ENCODE data around the gene SMIM10L2A.
"Not testable (repeated sequence)": the region's sequence is repeated elsewhere in the genome, so short reads cannot be mapped to it uniquely, and the experiment has no call there.

Gene SMIM10L2A

DNA sequence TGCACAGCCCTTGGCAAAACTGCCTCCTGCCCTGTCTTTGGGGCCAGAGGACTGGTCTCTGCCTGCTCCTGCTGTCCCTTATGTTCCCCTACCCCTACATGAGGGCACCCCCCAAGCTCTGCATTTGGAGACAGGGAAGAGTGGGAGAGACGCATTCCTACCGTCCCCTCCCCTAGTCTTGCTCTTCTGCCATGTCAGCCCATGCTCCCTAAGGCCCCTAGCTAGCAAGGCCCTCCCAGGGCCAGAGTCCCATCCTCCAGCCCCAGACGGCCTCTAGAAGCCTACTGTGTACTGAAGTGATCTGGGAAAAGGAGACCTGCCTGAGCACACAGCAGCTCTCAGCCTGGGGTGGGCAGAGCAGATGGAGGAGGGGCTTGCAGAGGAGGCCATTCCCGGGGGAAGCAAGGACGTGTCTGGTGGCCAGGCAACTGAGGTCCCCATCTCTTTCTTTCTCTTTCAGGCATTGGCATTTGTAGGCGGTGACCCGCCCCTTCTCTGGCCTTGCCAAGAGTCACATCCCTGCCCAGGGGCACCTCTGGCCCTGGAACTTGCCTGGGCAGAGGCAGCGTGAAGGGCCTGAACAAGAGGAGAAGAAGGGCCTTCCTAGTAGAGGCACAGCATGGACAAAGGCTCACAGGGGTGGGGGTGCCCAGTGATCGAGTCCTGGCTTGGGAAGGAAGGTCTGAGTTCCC is 1.6 kb downstream of the SMIM10L2A start:
- DNase-seq, result not testable (repeated sequence)

DNA sequence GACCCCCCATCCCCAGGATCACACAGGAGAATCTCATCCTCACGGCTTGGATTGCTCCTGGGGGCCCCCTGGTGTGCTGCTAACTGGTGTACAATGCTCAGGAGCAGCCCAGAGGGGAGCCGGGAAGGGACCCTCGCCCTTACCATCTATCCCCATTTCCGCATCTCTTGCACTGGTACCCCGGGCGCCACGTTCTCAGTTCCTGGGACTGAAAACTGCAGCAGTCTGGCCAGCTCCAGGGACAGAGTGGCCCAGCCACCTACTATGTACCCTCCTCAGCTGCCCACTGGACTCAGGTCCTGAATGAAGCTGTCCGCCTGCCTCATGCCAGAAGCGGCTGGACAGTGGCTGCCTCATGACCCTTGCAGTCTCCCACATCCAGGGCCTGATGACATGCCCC is 2.7 kb downstream of the SMIM10L2A start:
- DNase-seq, result no peak

DNA sequence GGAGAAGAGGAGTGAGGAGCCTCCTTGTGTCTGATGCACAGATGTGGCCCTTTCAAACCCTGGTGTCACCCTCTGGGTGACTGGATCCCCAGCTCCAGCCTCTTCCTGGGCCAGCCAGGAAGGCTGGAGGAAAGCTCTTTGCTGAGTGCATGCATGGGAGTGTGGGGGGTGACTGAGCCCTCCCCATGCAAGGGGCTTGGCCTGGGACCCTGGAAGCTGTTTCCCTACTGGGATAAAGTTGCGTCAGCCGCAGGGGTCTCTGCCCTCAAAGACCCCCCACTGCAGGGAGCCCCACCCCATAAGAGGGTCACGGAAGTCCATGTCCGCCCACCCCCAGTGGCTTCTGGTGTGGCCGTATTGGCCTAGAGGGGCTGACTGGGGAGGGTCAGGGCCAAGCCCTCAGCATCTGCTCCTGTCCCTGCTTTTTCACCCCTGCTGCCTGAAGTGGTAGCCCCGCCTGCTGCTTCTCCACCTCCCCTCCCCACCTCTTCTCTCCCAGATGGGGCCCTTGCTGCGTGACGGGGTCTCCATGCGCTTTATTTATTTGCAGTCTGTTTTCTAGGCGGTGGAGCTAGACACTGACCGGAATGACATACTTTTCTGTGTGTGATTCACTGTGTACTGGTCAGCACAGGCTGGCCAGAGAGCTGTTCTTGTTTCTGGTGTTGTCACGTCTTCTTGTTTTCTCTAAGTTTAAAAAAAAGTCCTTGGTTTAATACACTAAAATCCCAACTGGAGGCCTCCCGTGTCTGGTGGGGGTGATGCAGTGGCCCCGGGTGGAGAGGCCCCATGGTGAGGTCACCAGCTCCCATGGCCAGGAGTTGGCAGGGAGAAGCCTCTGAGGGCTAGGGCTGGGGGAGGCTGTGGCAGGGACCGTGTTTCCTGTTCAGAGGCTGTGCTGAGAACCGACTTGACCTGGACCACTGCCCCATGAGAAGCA is 3.6 kb downstream of the SMIM10L2A start:
- DNase-seq, result no peak

DNA sequence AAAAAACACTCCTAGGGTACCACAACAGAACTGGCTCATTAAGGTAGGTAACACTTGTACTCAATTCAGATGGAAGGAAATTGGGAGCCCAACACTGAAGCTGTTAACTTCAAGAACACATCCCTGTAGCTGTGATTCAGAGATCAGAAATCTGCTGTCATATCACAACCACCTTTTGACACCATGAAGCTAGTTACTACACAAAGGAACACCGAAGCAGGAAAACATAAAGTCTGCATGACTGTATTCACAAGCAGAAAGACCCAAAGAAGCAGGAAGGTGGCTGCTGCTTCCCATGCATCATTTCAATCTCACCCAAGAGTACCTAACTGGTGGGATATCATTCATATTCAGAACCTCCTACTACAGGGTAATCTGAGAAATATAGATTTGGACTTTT is 7.7 kb downstream of the SMIM10L2A start:
- no peak for DNase-seq

DNA sequence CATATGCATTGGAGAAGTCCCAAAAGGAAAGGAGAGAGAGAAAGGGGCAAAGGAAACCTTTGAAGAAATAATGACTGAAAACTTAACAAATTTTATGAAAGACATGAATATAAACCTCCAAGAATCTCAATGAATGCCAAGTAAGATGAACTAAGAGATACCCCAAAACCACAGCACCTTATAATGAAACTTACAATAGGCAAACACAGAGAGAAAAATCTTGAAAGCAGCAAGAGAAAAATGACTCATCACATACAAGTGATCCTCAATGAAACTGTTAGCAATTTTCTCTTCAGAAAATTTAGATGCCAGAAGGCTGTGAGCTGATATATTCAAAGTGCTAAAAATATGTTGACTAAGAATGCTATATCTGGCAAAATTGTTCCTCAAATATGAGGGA is 10.1 kb downstream of the SMIM10L2A start:
- no peak for DNase-seq

DNA sequence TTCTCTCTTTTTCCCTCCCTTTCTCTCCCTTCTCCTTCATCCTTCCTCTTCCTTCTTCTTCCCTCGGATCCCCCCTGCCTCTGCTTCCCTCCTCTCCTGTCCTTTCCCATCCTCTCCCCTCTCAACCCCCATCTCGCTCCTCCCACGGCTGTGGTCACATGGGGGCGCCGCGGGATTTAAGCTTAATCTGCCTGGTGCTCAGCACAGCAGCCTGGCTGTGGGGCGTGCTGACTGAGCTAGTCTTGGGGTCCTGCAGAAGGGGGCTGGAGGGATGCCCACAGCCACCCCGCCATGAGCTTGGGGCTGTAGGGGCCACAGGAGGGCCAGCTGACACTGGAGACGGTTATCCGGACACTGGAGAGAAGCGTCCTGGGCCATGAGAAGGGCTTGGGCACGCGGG is 10.7 kb downstream of the SMIM10L2A start:
- no peak for DNase-seq

DNA sequence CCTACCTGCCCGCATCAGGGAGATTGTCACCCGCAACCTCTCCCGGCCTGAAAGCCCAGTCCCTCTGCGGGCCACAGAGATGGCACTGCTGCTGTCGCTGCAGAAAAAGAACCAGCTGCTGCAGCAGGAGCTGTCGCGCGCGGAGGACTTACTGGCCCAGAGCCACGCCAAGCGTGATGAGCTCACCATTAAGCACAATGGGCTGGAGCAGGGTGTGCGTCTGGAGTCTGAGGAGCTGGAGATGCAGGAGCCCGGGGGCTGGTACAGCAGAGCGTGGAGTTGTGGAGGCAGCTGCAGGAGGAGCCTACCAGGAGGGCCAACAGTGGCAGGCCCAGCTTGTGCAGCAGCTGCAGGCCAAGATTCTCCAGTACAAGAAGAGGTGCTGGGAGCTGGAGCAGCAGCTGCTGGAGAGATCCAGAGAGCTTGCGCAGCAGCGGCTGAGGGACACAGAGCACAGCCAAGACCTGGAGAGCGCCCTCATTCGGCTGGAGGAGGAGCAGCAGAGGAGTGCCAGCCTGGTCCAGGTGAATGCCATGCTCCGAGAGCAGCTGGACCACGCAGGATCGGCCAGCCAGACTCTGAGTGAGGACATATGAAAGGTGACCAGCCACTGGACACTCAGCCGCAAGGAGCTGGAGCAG is 11.3 kb downstream of the SMIM10L2A start:
- no peak for DNase-seq

DNA sequence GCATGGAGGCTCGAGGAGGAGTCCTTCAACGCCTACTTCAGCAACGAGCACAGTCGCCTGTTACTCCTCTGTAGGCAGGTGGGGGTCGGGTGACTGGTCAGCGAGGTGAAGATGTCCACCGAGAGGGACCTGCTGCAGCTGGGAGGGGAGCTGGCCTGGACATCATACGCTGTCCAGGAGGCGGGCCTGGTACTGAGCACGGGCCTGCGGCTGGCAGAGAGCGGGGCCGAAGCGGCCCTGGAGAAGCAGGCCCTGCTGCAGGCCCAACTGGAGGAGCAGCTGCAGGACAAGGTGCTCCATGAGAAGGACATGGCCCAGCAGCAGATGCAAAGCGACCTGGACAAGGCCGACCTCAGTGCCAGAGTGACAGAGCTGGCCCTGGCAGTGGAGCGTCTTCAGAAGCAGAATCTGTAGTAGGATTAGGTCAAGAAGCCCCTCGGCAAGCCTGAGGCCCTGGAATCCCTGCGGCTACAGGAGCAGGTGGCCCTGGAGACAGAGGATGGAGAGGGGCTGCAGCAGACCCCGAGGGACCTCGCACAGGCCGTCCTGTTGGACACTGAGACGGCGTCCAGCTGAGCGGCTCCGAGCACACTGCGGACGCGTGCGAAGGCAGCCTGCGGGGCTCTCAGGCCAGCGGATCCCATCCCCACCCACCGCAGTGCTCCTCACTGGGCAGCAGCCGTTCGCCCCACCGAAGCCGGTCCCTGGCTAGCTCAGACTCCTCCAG is 11.9 kb downstream of the SMIM10L2A start:
- no peak for DNase-seq

DNA sequence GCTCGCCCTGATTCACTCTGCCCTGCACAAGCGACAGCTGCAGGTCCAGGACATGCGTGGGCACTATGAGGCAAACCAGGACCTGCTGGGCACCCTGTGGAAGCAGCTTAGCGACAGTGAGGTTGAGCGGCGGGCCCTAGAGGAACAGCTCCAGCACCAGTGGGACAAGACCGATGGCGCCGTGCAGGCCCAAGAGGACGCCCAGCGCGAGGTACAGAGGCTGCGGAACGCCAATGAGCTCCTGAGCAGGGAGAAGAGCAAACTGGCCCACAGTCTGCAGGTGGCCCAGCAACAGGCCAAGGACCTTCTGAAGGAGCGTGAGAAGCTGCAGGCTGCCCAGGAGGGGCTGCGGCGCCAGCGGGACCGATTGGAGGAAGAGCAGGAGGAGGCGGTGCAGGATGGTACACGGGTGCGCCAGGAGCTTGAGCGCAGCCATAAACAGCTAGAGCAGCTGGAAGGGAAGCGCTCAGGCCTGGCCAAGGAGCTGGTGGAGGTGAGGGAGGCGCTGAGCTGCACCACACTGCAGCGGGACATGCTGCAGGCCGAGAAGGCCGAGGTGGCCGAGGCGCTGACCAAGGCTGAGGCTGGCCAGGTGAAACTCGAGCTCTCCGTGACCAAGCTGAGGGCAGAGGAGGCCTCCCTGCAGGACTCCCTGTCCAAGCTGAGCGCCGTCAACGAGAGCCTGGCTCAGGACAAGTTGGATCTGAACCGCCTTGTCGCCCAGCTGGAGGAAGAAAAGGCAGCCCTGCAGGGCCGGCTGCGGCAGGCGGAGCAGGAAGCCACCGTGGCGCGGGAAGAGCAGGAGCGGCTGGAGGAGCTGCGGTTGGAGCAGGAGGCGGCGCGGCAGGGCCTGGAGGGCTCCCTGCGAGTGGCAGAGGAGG is 12.8 kb downstream of the SMIM10L2A start:
- no peak for DNase-seq

DNA sequence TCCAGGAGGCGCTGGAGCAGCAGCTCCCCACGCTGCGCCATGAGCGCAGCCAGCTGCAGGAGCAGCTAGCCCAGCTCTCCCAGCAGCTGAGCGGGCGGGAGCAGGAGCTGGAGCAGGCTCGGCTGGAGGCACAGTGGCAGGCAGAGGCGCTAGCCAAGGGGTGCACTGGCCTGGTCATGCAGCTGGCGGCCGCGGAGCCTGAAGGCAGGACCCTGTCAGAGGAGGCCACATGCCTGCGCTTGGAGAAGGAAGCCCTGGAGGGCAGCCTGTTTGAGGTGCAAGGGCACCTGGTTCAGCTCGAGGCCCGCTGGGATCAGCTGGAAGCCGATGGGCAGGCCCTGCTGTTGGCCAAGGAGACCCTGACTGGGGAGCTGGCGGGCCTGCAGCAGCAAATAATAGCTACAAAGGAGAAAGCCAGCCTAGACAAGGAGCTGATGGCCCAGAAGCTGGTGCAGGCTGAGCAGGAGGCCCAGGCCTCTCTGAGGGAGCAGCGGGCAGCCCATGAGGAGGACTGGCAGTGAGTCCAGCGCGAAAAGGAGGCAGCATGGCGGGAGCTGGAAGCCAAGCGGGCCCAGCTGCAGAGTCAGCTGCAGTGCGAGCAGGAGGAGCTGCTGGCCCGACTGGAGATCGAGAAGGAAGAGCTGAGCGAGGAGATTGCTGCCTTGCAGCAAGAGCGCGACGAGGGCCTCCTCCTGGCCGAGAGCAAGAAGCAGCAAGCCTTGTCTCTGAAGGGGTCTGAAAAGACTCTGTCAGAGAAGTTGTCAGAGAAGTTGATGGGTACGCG is 13.6 kb downstream of the SMIM10L2A start:
- DNase-seq, result no peak

DNA sequence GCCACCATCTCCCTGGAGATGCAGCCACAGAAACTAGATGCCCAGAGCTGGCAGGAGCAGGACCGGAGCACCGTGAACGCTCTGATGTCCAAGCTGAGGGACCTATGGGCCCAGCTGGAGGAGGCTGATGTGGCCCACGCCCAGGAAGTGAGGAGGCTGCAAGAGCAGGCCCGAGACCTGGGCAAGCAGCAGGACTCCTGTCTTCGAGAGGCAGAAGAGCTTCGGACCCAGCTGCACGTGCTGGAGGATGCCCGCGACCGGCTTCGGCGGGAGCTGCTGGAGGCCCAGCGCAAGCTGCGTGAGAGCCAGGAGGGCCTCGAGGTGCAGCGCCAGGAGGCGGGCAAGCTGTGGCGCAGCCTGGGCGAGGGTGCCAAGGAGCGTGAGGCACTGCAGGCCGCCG is 14.2 kb downstream of the SMIM10L2A start:
- no peak for DNase-seq

DNA sequence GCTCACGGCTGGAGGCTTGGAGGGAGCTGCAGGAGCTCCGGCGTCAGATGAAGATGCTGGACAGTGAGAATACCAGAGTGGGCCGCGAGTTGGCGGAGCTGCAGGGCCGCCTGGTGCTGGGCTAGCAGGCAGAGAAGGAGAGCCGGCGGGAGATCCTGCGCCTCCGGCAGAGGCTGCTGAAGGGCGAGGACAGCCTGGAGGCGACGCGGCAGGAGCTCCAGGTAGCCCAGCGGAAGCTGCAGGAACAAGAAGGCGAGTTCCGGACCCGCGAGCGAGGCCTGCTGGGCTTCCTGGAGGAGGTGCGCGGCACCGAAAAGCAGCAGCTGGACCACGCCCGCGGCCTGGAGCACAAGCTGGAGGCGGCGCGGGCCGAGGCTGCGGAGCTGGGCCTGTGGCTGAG is 14.7 kb downstream of the SMIM10L2A start:
- no peak for DNase-seq

DNA sequence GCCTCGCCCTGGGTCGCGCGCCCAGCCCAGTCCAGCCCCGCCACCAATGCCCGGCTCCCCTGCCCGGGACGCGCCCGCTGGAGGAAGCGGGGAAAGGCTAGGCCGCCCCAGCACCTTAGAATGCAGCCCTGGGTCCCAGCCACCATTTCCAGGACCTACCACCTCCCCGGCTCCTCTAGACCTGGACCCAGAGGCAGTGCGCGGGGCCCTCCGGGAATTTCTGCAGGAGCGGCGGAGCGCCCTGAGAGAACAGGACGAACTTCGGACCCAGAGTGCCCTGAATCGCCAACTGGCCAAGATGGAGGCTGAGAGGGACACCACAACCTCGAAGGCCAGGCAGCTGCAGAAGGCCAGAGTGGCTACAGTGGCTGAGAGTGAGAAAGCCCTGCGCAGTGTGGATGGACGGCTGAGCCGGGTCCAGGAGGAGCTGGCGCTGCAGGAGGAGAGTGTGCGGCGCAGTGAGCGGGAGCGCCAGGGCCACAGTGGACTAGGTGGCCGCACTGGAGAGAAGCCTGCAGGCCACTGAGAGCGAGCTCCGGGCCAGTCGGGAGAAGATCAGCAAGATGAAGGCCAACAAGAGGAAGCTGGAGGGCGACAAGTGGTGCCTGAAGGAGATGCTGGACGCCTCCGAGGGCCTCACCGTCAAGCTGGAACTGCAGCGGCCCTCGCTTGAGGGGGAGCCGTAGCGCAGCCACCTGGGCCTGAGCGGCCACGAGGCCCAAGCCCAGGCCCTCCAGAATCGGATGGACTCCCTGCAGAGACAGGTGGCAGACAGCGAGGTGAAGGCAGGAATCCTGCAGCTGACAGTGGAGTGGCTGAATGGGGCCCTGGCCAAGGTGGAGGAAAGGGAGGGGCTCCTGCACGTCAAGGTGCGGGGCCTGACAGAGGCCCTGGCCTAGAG is 15.5 kb downstream of the SMIM10L2A start:
- no peak for DNase-seq

DNA sequence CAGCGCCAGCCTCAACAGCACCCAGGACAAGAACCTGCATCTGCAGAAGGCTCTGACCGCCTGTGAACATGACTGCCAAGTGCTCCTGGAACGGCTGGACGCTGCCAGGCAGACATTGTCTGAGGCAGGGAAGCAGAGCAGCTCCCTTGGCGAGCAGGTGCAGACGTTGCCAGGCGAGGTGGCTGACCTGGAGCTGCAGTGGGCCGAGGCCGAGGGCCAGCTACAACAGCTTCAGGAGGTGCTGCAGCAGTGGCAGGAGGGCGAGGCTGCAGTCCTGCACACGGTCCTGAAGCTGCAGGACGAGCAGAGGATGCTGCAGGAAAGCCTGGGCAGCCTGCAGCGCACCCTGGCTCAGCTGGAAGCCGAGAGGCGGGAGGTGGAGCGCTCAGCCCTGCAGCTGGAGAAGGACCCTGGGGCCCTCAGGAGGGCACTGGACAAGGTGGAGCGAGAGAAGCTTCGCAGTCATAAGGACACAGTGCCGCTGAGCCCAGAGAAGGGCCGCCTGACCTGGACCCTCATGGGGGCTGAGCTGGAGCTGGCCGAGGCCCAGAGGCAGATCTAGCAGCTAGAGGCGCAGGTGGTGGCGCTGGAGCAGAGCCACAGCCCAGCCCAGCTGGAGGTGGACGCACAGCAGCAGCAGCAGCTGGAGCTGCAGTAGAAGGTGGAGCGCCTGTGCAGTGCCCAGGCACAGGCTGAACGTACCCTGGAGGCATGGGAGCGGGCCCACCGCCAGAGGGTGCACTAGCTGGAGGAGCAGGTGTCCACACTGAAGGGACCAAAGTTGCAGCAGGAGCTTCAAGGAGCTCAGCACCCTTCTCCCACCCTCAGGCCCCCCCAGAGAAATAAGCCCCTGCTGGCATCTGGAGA is 16.4 kb downstream of the SMIM10L2A start:
- no peak for DNase-seq

DNA sequence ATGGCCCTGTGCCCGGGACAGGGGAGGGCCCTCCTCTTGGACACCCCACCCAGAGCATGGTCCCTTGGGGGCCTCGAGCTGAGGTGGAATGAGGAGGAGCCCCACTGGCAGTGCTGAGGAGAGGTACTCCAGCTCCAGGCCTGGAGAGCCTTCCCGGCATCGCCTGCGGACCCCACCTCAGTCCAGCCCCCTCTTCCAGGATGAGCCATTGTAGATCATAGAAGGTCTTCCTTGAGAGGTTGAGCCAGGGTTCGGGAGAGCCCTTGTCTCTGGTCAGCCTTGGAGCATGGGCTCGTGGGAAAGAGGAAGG is 16.9 kb downstream of the SMIM10L2A start:
- no peak for DNase-seq

DNA sequence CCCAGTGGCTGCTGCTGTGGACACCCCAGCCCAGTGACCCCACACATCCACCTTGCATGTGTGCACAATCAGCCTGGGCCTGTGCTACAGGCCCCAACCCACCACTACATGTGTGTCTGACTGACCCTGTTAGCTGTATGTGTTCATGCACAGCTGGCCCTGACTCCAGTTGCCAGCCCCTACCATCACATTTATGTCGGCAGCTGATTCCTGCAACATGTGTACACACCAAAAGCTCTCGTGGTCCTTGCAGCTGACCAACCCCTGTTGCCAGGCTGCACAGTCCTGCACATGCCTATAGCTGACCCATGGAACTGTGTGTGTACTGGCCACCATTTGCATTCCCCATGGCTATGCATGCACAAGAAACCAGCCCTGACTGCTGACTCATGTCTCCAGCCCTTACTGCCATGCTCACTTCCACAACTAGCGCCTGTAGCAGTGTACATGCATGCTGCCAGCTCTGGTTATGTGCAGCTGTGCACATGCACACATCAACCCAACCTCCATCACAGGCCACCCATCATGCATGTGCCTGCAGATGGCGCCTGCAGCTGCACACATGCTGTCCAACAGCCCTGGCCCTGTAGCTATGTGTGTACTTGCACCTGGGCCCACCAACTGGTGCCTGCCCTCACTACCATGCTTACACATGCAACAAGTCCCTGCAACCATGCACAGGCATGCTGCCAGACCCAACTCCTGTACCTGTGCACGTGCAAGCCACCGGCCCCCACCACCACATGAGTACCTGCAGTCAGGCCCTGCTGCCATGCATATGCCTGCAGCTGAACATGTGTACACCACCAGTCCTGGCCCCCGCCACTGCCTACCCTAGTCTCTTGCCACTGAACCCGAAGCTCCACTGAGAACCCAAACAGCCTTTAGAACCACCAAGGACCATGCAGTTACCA is 28.1 kb downstream of the SMIM10L2A start:
- DNase-seq, result no peak

DNA sequence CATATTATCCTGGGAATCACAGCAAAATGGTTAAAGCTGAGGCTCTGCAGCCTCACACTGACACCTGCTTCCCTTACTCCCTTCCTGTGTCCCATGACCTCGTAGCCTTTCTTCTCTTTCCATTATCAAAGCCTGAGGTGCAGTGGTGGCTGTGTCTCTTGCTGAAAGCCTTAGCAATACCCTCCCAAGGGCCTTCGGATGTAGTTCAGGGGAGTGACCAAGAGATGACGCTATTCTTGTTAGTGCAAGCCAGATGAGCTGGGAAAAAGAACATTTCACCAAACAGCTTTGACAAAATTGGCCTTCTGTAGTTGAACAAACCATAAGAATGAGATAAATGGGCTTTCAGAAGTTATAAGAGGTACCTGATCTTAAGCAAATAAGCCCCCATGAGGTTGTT is 31.6 kb downstream of the SMIM10L2A start:
- no peak for DNase-seq

DNA sequence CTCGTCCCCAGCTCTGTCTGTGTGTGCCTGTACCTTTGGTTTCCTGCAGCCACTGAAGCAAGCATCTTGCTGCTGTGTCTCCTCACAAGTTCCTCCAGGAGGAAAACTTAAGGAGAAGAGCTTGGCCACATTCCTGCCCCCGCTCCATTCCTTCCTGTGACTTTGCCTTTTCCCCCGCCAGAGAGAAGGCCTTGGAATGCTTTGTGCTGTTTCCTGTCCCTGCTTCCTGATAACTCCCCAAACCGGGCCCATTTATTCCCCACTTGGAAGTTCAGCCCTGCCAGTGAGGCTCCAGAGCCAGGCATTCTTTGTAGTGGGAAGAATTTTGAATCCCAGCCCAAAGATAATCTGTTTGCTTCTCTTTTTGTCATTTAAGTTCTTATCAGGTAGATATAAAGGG is 33.1 kb downstream of the SMIM10L2A start:
- DNase-seq, result no peak

All from EL (cell line).